ENCODE measurements around the gene FNDC11. TPM values are rescaled to one million over a fixed set of nuclear protein-coding genes. Genes with fewer than 3 reads are reported as not detected.

The FNDC11 gene
- total and polyA plus RNA-seq, 2 of the 13 experiments (the other 11 are each of a cell fraction or from before 2014, with no cell fraction given) = 0.07 TPM; not detected in 1

GRCh38 chr20:63574156-63574828, 20.3 kb downstream of the FNDC11 start, which contains the start of gene HELZ2 (continued):
- TF ChIP-seq REST (IDR thresholded peaks at IDR 0.05; ENCODE audit: borderline replicate concordance in 1 of 2, low read depth in 1 of 2, low read length in 2 of 2) (no peak), ZNF235 (CRISPR knock-in tag; IDR thresholded peaks at IDR 0.05; ENCODE audit: borderline replicate concordance) (no peak), ZNF24 (IDR thresholded peaks at IDR 0.05) (no peak), TBX2 (CRISPR knock-in tag; IDR thresholded peaks at IDR 0.05; ENCODE audit: borderline replicate concordance) (peak; percentile 49; the same call in 1 of the 2 replicates), SYNCRIP (IDR thresholded peaks at IDR 0.05; ENCODE audit: insufficient read depth, low read depth, low read length) (no peak), NONO (IDR thresholded peaks at IDR 0.05) (no peak), NONO (CRISPR knock-in tag; conservative IDR thresholded peaks at IDR 0.05) (no peak), ATF3 (CRISPR knock-in tag; IDR thresholded peaks at IDR 0.05) (no peak; the same call in 1 of the 2 replicates), MTA3 (CRISPR knock-in tag; IDR thresholded peaks at IDR 0.05) (no peak), ARNT2 (CRISPR knock-in tag; IDR thresholded peaks at IDR 0.05; ENCODE audit: low read depth) (no peak), KMT2B (CRISPR knock-in tag; IDR thresholded peaks at IDR 0.05) (no peak), ZNF879 (CRISPR knock-in tag; IDR thresholded peaks at IDR 0.05) (no peak), SKIL (CRISPR knock-in tag; IDR thresholded peaks at IDR 0.05; ENCODE audit: borderline replicate concordance) (no peak), ZNF124 (CRISPR knock-in tag; IDR thresholded peaks at IDR 0.05) (peak; percentile 51; the same call in 1 of the 2 replicates), ZNF761 (CRISPR knock-in tag; conservative IDR thresholded peaks at IDR 0.05) (no peak), HMGXB3 (CRISPR knock-in tag; IDR thresholded peaks at IDR 0.05; ENCODE audit: borderline replicate concordance) (no peak), HIC2 (CRISPR knock-in tag; IDR thresholded peaks at IDR 0.05; ENCODE audit: low read depth) (no peak; the same call in 1 of the 2 replicates)

Measured in HepG2 (cell line).